NCI-H345 treated with DMSO at 0.1 percent for 48 hours (cell line): ENCODE results near the gene NR2E1.

Source experiments
- DNase-seq: peaks from one replicate; lab custom pipeline; 2025; ENCODE audit not compliant: unreplicated experiment; lab: John Stamatoyannopoulos, UW

Gene NR2E1

DNA sequence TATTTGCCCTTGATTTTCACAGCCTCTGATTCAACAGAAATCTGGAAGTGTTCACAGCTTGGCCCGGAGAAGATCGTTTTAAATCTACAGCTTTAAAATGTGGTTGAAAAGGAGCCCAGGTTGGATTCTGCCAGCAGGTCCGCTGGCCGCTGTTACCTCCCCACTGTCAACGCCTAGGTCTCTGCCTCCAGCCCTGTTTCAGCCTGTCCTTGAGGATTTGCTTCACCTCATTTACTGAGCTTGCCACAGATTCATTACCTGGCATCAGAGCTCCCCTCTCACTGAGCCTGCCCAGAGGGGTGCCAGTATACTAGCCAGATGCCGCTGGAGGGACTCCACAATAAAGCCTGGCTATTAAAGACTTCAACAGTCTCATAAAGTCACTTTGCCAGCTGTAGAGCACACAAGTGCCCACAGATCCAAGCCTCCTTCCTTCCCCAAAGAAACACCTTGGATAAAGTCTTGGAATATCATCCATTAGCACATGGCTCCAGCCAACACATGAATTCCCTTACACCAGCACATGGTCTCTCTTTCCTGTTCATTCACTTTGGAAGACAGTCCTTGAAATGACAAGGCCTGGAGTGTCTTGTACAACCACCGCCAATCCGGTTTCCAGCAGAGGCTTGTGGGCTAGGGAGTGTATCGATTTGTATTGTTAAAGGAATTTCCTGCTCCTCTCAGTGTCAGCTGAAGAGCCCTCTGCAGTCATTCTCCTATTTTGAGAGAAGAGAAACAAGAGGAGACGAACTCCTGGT, 9.5 kb upstream of the NR2E1 start:
- DNase-seq, result peak; percentile 71

DNA sequence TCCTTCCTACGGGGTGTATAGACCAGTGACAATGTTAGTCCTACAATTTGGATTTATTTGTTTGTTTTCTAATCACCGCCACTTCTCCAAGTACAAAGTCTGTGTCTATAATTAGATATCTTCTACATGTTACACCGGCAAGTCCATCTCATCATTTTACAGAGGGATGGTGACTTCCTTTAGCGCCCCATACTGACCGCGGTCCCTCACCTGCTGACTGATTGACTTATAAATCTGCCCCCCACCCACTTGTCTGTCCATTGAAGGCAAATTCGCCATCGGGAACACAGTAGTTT, 8.9 kb upstream of the NR2E1 start:
- DNase-seq, result no peak

DNA sequence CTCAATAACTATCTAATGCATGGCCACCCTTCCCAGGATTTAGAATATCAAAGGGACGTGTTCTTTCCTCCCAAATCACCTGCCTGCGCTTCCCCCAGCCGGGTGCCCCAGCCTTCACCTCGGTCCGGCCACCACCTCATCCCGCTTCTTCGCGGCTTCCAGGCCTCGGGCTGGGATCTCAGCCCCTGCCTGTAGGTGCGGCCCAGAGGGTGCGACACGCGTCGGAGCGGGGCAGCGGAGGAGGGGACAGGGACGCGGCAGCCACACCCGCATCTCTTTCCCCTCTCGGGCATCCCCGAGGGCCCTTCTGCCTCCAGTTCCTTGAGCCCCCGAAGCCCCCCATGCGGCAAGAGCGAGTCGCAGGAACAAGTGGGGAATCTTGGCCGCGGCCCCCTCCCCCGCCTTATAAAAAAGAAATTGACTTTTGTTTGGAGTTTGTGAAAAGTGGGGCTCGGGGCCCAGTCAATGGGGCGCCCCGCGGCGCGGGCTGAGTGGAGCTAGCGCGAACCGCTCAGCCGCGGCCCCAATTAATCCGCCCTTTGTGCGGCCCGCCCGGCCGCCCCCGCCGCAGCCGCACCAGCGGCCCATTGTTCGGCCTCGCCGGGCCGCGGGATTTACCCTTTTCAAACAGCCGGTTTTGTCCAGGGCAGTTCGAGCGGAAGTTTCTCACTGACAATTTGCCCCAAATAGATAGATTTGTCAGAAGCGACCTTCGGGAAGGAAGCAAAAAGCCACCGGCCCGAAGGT, 8.4 kb upstream of the NR2E1 start:
- no peak for DNase-seq

DNA sequence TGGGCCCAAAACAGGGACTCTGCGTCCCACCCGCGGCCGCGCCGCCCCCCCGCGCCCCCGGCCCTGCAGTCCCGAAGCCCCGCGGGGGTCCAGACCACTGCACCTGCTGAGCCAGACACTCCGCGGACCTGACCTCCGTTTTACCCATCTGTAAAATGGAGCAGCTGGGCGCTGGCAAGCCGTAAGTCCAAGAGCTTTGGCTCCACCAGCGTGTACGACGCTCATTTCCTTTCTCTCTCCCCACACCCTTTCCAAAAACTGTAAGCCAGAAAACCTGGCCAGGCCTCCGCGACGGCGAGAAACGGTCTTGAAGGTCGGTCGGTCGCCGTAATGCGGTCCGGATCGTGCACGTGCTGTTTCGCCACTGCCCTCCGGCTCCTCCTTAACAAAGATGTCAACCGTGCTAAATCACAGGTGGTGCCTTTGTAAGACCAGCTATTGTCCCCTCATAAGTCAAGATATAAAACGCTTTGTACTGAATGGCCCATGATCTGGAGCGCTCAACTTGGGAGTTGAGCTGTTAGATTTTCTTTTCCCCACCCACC, 7.8 kb upstream of the NR2E1 start:
- no peak for DNase-seq

DNA sequence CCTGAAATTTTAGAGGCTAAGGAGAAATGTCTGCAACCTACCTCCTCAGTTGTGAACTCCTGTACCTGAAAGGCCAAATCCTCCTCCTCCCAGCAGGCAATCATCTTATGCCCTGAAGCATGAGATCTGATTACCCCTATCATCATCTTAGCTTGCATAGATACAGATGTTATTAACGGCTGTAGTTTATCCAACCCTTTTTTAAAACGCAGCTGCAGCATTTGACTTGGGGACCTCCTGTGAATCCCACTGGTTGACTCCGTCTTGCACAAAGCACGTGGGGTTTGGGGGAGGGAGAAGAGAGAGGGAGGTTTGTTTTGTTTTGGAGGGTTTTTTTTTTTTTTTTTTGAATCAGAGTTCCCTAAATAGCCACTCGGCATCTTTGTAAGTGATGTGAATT, 5.8 kb upstream of the NR2E1 start:
- no peak for DNase-seq

DNA sequence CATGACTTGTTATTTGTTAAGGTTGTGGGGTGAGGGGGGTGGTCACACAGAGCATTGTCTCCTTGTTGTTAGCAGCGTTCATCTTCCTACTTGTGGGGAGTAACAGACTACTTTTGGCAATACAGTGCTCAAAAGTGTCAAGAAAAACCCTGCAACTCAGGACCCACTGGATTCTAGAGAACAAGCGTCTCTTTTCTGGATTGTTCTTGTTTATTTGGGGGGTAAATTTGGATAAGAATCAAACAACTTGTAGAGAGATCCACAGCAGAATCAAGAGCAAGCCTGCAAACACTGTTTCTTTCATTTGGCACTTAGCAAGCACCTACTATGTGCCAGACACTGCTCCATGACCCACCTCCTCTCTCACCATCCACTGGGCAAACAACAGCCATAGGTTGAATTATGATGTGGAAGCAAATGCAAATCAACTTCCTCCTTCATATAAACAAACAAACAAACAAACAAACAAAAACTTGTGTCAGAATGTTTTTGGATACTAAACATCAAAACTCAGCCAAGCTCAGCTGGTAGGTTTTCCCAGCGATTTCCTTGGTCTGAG, 4.0 kb upstream of the NR2E1 start:
- DNase-seq, result no peak

DNA sequence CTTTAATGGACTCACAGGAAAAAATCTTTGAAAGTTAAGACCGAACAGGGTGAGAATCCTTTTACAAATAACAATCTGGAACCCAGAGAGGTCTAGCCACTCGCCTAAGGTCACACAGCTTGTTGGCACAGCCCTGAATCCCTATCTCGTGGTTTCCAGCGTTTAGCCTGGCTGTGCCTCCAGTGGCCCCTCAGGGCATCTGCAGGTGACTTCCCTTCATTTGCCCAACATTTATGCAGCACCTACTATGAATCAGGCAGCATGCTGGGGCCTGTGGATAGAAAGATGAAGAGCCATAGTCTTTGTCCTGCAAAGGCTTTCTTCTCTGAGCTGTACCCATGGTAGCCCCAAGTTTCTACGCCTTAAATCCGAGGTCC, 2.6 kb upstream of the NR2E1 start:
- DNase-seq, result no peak

DNA sequence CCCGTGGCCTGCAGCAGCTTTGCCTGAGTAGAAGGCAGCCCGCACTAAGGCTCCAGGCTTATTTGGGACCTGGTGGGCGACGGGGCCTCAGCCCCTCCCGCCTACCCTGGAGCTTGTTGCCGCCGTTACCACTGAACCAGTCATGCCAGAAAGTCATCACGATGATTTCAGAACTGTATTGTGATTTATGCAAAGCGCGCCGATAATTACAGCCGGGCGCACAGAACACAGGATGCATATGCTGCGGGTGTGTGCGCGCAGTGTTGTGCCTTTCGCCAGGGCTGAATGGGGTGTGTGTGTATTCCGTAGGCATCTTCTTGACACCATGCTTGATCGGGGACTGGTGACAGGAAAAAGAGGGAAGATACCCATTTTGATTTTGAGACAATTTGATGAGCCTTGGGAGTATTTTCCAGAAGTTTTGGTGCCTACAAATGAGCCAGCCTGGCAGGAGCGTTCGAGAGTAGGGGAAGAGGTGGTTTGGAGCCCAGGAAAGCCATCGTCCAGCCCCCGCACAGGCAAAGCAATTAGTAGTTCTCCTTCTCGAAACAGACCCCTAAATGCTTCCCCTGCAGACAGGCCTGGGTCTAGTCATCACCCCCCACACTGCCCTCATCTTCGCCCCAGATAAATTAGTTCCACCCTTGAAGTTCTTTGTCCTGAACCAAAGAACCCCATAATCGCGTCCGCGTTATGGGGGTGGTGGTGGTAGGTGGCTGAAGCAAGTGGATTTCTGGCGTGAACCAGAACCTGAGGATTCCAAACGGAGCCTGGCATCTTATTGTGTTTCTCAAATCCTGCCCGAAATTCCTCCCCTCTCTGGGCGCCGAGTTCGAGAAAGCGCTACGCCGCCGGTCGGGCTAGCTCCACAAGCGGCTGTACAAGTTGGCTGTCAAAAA, 1.9 kb upstream of the NR2E1 start:
- no peak for DNase-seq

DNA sequence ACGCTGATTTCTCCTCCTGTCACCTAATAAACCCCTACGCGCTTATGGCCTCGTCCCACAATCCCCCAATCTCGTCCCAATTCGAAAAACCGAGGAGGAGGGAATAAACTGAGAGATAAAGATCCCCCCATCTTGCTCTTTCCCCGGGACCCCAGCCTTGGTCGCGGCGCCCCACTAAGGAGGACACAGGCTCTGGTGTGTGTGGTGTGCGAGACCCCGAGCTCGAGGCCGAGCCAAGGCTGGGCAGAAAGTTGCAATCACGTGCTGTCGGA, 1.3 kb upstream of the NR2E1 start:
- no peak for DNase-seq

DNA sequence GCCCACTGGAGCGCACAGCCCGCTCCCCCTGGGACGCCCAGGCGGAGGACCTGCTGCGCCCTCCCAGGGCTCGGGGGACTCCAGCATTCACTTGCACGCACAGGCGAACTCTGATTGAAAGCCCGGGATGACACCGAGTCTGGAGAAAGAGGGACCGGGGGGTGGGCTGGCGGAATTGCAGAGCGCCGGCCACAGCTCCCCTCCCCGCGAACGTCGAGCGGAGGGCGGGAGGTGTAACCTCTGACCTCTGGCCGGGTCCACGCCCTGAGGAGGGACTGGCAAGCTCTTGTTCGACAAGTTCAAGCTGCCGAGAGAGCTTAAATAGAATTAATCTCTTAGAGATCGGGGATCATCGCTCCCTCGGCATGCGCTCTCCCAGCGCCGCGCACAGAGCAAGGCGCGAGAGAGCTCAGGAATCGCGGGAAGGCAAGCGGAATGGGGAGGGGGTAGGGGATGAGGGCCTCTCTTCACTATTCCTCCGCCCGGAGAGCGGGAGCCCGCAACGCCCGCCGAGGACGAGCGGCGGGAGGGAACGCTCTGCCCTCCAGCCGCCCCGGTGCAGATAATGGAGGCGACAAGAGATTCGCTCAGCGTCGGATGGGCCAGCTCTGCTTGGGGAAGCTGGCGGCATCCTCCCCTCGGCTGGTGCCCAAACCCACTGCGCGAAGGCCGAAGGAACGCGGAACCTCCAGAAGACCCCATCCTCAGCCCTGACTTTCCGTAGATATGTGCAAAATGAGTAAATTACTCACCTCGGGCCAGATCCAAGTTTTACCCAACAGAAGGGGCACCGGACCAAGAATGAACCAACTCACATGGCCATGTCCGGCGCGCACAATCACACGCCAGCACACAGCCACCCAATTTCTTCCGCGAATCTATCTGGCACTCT, 761 bp upstream of the NR2E1 start:
- DNase-seq, result no peak

DNA sequence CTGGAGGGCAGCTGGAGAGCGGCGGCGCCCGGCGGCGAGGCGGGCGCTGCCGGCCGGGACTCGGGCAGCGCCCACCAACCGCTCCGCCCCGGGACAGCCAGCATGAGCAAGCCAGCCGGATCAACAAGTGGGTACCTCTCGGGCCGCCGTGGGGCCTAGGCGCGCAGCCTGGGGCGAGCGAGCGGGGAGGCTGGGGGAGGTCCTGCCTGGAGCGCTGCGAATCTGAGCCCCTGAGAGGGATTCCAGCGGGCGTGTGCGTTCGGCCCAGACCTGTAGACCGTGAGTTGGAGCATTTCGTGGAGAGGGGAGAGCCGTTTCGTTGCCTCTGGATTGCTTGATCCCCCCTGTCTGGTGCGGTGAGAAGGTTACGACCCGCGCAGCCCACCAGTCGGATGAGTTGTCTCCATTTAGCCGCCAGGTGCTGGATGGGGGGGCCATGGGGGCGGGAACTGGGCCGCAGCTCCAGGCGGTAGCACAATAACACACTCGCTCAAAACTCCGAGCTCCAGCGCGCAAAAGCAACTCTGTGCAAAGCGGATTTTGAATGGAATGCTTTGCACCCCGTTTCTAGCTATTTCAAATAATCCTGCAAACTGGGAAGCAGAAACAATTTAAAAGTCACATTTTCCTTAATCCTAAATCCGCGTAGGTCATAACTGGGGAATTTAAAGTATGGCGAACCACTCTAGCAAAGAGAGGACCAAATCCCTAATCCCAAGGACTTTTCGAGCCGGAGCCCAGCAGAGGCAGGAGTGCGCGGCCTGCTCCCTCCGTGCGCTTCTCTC, 1.0 kb downstream of the NR2E1 start:
- DNase-seq, result no peak

DNA sequence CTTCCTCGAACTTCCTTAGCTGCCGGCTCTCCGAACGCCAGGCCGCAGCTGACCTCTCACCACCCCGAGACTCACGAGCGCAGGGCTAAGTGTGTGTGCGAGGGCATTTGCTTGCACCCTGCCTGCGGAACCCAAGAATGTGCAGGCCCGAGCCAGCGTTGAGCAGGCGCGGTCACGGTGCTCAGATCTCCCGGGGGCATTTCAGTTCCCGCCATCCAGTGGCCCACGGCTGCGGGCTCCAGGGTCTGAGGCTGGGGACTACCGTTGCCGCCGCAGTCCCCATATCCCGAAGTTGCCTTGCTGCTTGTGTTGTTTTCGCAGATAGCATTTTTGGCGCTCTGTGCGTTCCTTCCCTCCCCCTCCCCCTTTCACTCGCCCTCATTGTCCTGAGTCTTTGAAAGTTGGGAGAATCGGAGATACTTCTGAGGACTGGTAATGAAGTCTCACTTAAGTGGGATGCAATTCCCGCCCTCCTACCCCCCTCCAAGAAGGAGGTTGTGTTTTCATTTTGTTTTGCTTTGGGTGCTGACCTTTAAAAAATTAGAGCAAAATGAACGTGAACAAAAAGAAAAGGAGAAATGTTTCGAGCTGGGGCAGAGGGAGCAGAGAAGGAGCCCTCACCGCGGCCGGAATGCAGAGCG, 1.7 kb downstream of the NR2E1 start:
- no peak for DNase-seq

DNA sequence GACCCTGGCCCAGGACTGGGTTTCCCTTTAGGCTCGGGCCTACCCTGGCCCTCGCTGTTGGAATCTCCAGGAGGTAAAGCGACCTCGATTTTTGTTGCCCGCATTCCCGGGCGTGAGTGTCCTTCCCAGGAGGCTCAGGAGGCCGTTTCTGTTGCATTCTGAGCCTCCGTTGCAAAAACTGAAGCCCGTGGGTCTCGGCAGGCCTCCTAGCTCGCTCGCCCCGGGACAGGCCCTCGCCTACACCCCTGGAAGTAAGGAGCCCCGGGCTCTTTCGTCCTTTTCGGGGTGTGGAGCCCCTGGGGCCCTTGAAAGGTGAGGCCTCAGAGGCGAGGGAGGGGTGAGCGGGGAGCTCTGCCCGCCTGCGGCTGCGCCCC, 2.3 kb downstream of the NR2E1 start:
- no peak for DNase-seq

DNA sequence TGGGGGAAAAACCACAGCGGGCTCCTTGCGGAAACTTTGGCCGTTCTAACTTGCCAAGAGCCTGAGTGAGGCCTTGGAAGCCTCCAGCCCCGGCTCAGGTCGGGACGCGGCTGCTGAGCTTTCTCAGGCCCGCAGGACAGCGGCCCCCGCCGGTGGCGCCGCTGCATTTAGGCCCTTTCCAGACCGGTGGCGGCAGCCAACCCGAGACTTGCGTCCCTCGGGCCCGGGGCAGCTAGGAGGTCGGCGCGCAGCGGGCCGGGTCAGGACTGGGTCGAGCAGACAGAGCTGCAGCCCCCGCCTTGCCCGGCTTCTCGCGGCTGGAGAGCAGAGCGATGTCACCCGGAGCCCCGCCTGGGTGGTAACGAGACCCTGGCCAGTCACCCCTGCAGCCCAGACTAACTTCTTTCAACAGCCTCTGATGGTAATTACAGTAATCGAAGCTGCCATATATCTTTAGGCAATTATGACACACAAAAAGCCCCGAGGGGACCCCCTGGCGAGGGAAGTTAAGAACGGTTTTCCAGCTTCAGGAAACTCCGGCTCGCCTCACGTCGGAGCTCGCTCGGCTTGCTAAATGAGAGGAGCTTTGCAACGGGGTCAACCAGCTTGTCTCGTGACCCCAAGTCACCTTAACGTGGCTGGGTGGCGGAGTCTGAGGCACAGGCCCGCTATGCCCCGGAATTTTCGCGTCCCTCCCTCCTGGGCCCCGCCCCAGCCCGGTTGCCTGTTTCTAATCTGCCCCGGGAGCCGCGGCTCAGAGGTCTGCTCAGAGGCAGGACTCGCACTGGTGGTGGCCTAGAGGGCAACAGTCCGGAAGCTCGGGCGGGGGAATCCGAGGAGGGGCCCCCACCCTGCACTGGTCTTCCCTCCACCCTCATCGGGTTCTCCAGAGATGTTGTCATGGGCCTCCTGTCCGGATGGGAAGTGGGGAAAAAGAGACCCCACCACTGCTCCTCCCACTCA, 3.0 kb downstream of the NR2E1 start:
- no peak for DNase-seq

DNA sequence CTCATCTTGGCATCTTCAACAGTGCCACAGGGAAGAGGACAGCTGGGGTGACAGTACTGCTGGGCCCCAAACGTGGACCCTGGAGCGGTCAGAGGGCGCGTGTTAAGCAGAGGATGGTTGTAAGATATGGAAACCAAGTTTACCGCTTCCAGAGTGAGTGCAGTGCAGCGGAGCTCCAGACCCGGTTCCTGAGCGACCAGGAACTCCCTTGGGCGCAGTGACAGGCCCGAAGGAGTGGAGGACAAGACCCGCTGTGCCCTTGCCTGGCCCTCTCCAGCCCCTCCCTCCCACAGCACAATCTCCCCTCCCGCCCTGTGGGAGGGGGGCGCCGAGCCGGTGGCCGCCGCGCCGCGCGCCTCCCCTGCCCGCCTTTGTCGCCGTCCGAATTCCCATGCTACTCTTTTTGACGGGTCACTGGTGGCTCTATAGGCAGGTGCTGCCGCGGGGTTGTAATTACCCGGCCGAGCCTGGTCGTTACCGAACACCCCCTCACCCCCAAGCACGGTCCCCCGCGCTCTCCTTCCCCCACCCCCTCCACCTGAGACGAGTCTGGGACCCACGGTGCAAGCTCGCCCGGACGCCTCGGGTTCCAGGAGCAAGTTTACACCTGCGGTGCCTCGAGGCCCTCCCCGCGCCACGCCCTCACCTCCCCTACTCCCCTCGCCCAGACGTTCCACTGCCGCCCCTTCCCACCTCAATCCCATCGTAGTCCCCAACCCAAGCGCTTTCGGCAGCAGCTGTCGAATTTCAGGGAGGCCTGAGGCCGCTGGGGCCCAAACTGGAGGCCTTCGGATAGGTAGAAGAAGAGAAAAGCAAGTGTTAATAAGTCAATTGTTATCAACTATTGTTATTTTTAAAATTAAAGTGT, 3.9 kb downstream of the NR2E1 start:
- no peak for DNase-seq

DNA sequence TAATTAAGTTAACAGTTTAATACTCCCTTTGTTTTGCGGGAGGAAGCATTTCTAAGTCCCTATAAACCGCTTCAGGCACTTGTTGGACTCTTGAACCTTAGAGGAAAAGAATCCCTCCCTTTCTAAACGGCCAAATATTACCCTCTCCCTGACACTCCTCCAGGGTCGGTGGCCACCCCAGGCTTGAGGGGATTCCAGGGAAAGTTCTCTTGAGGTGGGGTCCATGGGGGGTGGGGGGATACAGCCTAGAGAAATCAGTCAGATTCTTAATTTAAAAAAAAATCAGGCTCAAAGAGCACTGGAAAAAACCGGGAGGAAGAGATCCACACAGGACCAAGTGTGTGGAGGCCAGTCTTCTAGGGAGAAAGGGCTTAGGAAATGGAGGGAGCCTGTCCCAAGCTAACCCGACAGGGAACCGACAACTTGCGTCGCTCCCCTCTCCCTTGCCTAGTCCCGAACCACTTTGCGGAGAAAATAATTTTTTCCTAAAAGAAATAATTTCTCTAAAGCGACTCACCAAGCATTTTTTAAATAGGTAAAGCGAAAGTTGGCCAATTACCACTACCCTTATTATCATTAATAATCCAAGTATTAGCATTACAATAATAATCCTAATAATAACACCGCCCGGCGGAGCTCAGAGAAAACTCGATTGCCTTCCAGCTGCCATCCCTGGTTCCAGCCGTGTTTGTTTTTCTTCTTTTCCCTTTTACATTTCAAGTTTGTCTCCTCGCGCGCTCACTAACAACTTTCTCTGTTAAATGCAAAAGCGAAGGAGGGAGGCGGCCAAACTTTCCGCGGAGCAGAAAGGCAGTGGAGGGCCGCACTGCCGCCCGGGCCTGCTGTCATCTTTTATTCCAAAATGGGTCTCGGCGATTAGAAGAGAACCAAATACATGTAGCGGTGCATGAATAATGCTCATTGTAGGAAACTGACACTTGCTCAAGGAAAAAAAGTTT, 4.8 kb downstream of the NR2E1 start:
- DNase-seq, result no peak
